ENCODE data around the gene PAOX. TPM values are rescaled to one million over a fixed set of nuclear protein-coding genes. Genes with fewer than 3 reads are reported as not detected.

PAOX gene
- total and polyA plus RNA-seq, 4 donors = 2.1 to 11.3 (median 6.2) TPM

DNA sequence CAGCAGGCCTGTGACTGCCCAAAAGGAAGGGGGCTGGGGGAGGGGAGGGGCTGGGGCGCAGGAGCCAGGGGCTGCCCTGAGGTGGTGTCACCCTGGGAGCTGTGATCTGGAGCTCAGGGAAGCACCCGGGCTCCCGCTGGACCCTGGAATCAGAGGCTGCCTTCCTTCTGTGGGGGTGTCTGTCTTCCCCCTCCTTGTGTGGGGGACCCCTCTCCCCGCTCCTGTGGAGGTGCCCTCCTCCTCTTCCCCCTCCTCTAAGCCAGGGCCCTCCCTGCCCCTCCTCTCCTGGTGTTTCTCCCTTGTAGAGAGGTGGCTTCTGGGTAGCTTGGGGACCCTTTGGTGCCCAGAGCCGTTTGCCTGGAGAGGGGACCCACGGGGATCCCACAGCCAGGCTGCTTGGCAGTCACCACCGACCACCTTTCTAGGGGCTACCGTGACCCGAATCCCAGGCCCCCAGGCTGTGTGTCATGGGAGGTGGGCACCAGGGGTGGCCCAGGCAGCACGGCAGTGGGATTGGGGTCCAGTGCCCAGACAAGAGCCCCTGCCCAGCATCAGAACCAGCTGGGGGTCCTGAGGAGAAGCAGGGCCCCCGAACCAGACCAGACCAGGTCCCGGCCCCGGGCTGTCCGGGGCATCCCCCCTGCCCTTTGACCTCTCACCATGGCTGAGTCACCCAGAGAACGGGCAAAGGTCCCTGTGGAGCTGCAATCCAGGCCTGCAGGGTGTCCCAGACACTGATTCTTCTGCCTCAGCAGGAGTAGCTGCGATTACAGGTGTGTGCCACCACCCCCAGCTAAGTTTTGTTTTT, 31.1 kb upstream of the PAOX start:
- Histone ChIP-seq H3K9me3 (ENCODE audit: control insufficient read depth, low read length) (no peaks in the 10 kb centered on the region), H3K4me3 (ENCODE audit: low read length in 2 of 2) (no peak overlapping the region), H3K27me3 (ENCODE audit: control insufficient read depth in 1 of 2, insufficient read depth in 2 of 2, low read length in 1 of 2) (no peaks in the 10 kb centered on the region), H3K4me1 (ENCODE audit: control insufficient read depth in 1 of 2, insufficient read depth in 2 of 2, low read length in 2 of 2) (no peaks in the 10 kb centered on the region), H3K36me3 (ENCODE audit: control insufficient read depth in 1 of 2, insufficient read depth in 2 of 2, low read length in 1 of 2) (no peaks in the 10 kb centered on the region), H3K27ac (ENCODE audit: low read depth in 1 of 2, low read length in 2 of 2) (no peak overlapping the region)
- no peak for ATAC-seq (ENCODE audit: low FRiP score)
- intact Hi-C loops (cut with DNase I) = no loop called here
- DNase-seq = no peak
- 58% methylated on average over 16 of the region's 16 CpGs for WGBS, 2 donors

DNA sequence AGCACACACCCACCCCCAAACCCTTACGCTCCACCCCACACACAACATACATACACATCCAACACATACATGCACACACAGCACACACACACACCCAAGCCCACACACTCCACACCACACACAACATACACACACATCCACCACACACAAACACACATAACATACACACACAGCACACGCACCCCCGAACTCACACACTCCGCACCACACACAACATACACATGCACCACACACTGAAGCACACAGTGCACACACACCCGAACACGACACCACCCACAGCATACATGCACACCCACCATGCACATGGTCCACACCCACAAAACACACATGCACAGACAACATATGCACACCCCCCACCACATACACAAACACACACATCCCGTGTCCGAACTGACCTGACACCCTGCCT, 29.9 kb upstream of the PAOX start:
- Histone ChIP-seq H3K27me3 (ENCODE audit: control insufficient read depth in 1 of 2, insufficient read depth in 2 of 2, low read length in 1 of 2) (no peaks in the 10 kb centered on the region), H3K27ac (ENCODE audit: low read depth in 1 of 2, low read length in 2 of 2) (no peak overlapping the region), H3K9me3 (ENCODE audit: control insufficient read depth, low read length) (no peaks in the 10 kb centered on the region), H3K4me3 (ENCODE audit: low read length in 2 of 2) (no peak overlapping the region), H3K4me1 (ENCODE audit: control insufficient read depth in 1 of 2, insufficient read depth in 2 of 2, low read length in 2 of 2) (no peaks in the 10 kb centered on the region), H3K36me3 (ENCODE audit: control insufficient read depth in 1 of 2, insufficient read depth in 2 of 2, low read length in 1 of 2) (no peaks in the 10 kb centered on the region)
- 84 to 89% methylated on average over 8 of the region's 8 CpGs for WGBS, 2 donors
- DNase-seq (no peak), ATAC-seq (ENCODE audit: low FRiP score) (no peak)
- intact Hi-C loops (cut with DNase I) = no loop called here

- Histone ChIP-seq H3K4me3 (ENCODE audit: low read length in 2 of 2) (no peak overlapping the region), H3K27ac (ENCODE audit: low read depth in 1 of 2, low read length in 2 of 2) (no peak overlapping the region), H3K36me3 (ENCODE audit: control insufficient read depth in 1 of 2, insufficient read depth in 2 of 2, low read length in 1 of 2) (no peaks in the 10 kb centered on the region), H3K27me3 (ENCODE audit: control insufficient read depth in 1 of 2, insufficient read depth in 2 of 2, low read length in 1 of 2) (no peaks in the 10 kb centered on the region), H3K9me3 (ENCODE audit: control insufficient read depth, low read length) (no peaks in the 10 kb centered on the region), H3K4me1 (ENCODE audit: control insufficient read depth in 1 of 2, insufficient read depth in 2 of 2, low read length in 2 of 2) (no peaks in the 10 kb centered on the region)
- DNase-seq (no peak), ATAC-seq (ENCODE audit: low FRiP score) (no peak)
- intact Hi-C loops (cut with DNase I) = no loop called here
- 70 to 83% methylated on average over 7 to 9 of the region's 9 CpGs for WGBS, 2 donors
These were observed 29.5 kb upstream of the PAOX start for GRCh38 chr10:133349577-133350011.

GRCh38 chr10:133350283-133350949, 28.6 kb upstream of the PAOX start:
- ATAC-seq (ENCODE audit: low FRiP score) = no peak
- 83 to 85% methylated on average over 12 of the region's 12 CpGs for WGBS, 2 donors
- Histone ChIP-seq H3K4me1 (ENCODE audit: control insufficient read depth in 1 of 2, insufficient read depth in 2 of 2, low read length in 2 of 2) (no peaks in the 10 kb centered on the region), H3K9me3 (ENCODE audit: control insufficient read depth, low read length) (no peaks in the 10 kb centered on the region), H3K4me3 (ENCODE audit: low read length in 2 of 2) (no peak overlapping the region), H3K36me3 (ENCODE audit: control insufficient read depth in 1 of 2, insufficient read depth in 2 of 2, low read length in 1 of 2) (no peaks in the 10 kb centered on the region), H3K27ac (ENCODE audit: low read depth in 1 of 2, low read length in 2 of 2) (no peak overlapping the region), H3K27me3 (ENCODE audit: control insufficient read depth in 1 of 2, insufficient read depth in 2 of 2, low read length in 1 of 2) (no peaks in the 10 kb centered on the region)
- intact Hi-C loops (cut with DNase I) = no loop called here
- no peak for DNase-seq

DNA sequence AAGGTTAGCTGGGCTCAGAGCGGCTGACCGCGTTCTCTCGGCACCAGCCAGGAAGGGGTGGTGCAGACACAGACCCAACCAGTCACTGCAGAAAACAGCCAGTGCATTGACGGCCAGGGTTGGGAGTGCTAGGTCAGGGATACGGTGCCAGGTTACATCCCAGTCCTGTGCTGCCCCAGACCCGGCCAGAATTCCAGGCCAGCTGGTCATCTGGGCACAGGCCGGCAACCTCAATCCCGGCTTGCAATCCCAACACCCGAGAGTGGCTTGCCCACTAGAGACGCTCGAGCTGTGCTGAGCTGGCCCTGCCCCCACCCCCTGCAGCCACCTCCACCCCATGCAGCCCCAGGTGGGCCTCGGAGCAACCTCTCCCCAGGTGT, 28.1 kb upstream of the PAOX start:
- DNase-seq (no peak), ATAC-seq (ENCODE audit: low FRiP score) (no peak)
- Histone ChIP-seq H3K9me3 (ENCODE audit: control insufficient read depth, low read length) (no peaks in the 10 kb centered on the region), H3K4me1 (ENCODE audit: control insufficient read depth in 1 of 2, insufficient read depth in 2 of 2, low read length in 2 of 2) (no peaks in the 10 kb centered on the region), H3K27me3 (ENCODE audit: control insufficient read depth in 1 of 2, insufficient read depth in 2 of 2, low read length in 1 of 2) (no peaks in the 10 kb centered on the region), H3K36me3 (ENCODE audit: control insufficient read depth in 1 of 2, insufficient read depth in 2 of 2, low read length in 1 of 2) (no peaks in the 10 kb centered on the region), H3K4me3 (ENCODE audit: low read length in 2 of 2) (no peak overlapping the region), H3K27ac (ENCODE audit: low read depth in 1 of 2, low read length in 2 of 2) (no peak overlapping the region)
- intact Hi-C loops (cut with DNase I) = no loop called here
- 44% methylated on average over 13 of the region's 13 CpGs for WGBS, 2 donors

- ATAC-seq (ENCODE audit: low FRiP score) (no peak), DNase-seq (no peak)
- Histone ChIP-seq H3K27me3 (ENCODE audit: control insufficient read depth in 1 of 2, insufficient read depth in 2 of 2, low read length in 1 of 2) (no peaks in the 10 kb centered on the region), H3K4me1 (ENCODE audit: control insufficient read depth in 1 of 2, insufficient read depth in 2 of 2, low read length in 2 of 2) (no peaks in the 10 kb centered on the region), H3K4me3 (ENCODE audit: low read length in 2 of 2) (no peak overlapping the region), H3K9me3 (ENCODE audit: control insufficient read depth, low read length) (no peaks in the 10 kb centered on the region), H3K27ac (ENCODE audit: low read depth in 1 of 2, low read length in 2 of 2) (no peak overlapping the region), H3K36me3 (ENCODE audit: control insufficient read depth in 1 of 2, insufficient read depth in 2 of 2, low read length in 1 of 2) (no peaks in the 10 kb centered on the region)
- WGBS, 2 donors = 65 to 66% methylated on average over 24 of the region's 24 CpGs
- intact Hi-C loops (cut with DNase I) = no loop called here
These were observed 27.4 kb upstream of the PAOX start for GRCh38 chr10:133351408-133352318.

DNA sequence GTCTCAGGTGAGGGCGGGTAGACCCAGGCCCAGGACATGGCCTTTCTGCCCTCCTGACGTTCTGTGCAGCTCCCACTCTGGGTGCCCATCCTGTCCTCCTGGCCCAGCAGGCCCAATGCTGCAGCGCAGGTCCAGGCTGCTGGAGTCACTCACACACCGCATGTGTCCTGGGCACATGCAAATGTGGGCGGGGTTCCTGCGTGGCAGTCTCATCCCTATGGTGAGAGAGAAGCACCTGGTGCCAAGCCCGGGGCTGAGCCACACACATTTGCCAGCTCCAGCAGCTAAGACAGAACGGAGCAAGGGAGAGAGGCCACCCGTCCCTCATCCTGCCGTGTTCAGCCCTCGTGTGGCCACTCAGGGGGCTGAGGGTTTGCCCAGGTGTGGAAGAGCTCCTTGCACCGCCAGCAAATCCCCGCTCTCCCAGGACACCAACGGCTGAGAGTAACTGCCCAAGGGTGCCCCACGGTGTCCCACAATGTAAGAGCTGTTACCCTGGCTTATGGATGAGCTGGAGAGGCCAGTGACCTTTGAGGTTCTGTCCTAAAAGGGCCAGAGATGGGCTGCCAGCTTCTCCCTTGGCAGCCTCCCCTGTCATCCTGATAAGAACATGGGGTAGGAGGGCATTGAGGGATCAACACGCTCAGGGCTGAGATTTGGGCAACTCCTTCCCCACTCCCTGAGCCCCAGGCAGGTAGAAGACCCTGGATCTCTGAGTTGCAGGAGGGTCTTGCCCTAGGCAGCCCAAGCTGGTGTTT, 25.7 kb upstream of the PAOX start:
- no peaks in the 10 kb centered on the region for H3K9me3 ChIP-seq (ENCODE audit: control insufficient read depth, low read length)
- no peak overlapping the region for H3K4me3 ChIP-seq (ENCODE audit: low read length in 2 of 2)
- ATAC-seq (ENCODE audit: low FRiP score) = no peak
- no peak overlapping the region for H3K27ac ChIP-seq (ENCODE audit: low read depth in 1 of 2, low read length in 2 of 2)
- no peaks in the 10 kb centered on the region for H3K4me1 ChIP-seq (ENCODE audit: control insufficient read depth in 1 of 2, insufficient read depth in 2 of 2, low read length in 2 of 2)
- H3K36me3 ChIP-seq (ENCODE audit: control insufficient read depth in 1 of 2, insufficient read depth in 2 of 2, low read length in 1 of 2) = no peaks in the 10 kb centered on the region
- DNase-seq = no peak
- intact Hi-C loops (cut with DNase I) = no loop called here
- no peaks in the 10 kb centered on the region for H3K27me3 ChIP-seq (ENCODE audit: control insufficient read depth in 1 of 2, insufficient read depth in 2 of 2, low read length in 1 of 2)
- WGBS, 2 donors = 81 to 83% methylated on average over 16 of the region's 16 CpGs

DNA sequence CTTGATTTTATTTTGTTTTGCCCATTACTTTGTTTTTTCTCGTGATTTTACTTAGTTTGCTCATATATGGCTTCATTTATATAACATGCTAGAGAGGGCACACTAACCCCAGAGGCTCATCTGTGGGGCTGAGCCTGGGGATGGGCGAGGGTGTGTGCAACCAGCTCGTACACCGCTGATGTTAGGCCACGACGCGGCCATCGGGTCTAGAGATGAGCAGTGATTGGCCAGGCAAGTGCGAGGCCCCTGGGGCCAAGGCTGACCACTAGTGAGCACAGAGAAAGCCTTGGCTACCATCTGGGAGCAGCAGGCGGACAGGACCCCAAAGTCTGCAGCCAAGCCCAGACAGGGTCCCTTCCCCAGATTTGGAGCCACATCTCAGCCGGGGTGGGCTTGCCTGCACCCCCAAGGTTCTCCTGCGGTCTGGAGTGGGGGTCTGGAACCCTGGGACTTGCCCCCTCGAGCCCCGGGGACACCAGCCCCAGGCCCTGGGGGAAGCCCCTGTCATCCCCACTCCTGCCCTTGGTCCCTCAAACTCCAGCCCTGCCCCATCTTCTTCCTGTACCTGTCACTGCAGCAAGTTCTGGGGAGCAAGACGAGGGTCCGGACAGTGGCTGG, 25.0 kb upstream of the PAOX start:
- H3K4me3 ChIP-seq (ENCODE audit: low read length in 2 of 2) = no peak overlapping the region
- no peak for DNase-seq
- H3K27ac ChIP-seq (ENCODE audit: low read depth in 1 of 2, low read length in 2 of 2) = no peak overlapping the region
- intact Hi-C loops (cut with DNase I) = no loop called here
- no peak for ATAC-seq (ENCODE audit: low FRiP score)
- no peaks in the 10 kb centered on the region for H3K27me3 ChIP-seq (ENCODE audit: control insufficient read depth in 1 of 2, insufficient read depth in 2 of 2, low read length in 1 of 2)
- 87 to 96% methylated on average over 15 to 16 of the region's 16 CpGs for WGBS, 2 donors
- H3K9me3 ChIP-seq (ENCODE audit: control insufficient read depth, low read length) = no peaks in the 10 kb centered on the region
- H3K36me3 ChIP-seq (ENCODE audit: control insufficient read depth in 1 of 2, insufficient read depth in 2 of 2, low read length in 1 of 2) = no peaks in the 10 kb centered on the region
- no peaks in the 10 kb centered on the region for H3K4me1 ChIP-seq (ENCODE audit: control insufficient read depth in 1 of 2, insufficient read depth in 2 of 2, low read length in 2 of 2)

Measured in aorta (tissue), 5 donors.